H7 (cell line): Measurements from ENCODE around the gene MOCOS. TPM values are rescaled to one million over a fixed set of nuclear protein-coding genes. Genes with fewer than 3 reads are reported as not detected.

Source experiments
- DNase-seq: peaks from one replicate; pipeline ENCODE4 v3.0.0; 2012
- H3K27me3 ChIP-seq: 2 replicates; pipeline ENCODE4 v1.6.0; 2011; ENCODE audit warnings: mild to moderate bottlenecking, low read length; ENCODE audit not compliant: control insufficient read depth, insufficient read depth
- H3K36me3 ChIP-seq: replicated peaks from 2 replicates; pipeline ENCODE4 v1.5.1; 2011; ENCODE audit warnings: low read length; ENCODE audit not compliant: control insufficient read depth, insufficient read depth
- H3K4me3 ChIP-seq: 2 replicates; pipeline ENCODE4 v1.5.1; 2011; ENCODE audit warnings: low read depth, mild to moderate bottlenecking, control low read depth, low read length, moderate library complexity; ENCODE audit not compliant: insufficient read depth
- total RNA-seq: library from RNA; depleted of rRNA; stranded (reverse); fragments of >200 nt; shearing (Covaris generic); gene quantifications from 2 replicates; pipeline ENCODE4 v1.2.3, GENCODE V29; 2014; rRNA removed

Gene MOCOS, protein sequence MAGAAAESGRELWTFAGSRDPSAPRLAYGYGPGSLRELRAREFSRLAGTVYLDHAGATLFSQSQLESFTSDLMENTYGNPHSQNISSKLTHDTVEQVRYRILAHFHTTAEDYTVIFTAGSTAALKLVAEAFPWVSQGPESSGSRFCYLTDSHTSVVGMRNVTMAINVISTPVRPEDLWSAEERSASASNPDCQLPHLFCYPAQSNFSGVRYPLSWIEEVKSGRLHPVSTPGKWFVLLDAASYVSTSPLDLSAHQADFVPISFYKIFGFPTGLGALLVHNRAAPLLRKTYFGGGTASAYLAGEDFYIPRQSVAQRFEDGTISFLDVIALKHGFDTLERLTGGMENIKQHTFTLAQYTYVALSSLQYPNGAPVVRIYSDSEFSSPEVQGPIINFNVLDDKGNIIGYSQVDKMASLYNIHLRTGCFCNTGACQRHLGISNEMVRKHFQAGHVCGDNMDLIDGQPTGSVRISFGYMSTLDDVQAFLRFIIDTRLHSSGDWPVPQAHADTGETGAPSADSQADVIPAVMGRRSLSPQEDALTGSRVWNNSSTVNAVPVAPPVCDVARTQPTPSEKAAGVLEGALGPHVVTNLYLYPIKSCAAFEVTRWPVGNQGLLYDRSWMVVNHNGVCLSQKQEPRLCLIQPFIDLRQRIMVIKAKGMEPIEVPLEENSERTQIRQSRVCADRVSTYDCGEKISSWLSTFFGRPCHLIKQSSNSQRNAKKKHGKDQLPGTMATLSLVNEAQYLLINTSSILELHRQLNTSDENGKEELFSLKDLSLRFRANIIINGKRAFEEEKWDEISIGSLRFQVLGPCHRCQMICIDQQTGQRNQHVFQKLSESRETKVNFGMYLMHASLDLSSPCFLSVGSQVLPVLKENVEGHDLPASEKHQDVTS
- 1.7 and 2.4 TPM in 2 replicates for total RNA-seq

DNA sequence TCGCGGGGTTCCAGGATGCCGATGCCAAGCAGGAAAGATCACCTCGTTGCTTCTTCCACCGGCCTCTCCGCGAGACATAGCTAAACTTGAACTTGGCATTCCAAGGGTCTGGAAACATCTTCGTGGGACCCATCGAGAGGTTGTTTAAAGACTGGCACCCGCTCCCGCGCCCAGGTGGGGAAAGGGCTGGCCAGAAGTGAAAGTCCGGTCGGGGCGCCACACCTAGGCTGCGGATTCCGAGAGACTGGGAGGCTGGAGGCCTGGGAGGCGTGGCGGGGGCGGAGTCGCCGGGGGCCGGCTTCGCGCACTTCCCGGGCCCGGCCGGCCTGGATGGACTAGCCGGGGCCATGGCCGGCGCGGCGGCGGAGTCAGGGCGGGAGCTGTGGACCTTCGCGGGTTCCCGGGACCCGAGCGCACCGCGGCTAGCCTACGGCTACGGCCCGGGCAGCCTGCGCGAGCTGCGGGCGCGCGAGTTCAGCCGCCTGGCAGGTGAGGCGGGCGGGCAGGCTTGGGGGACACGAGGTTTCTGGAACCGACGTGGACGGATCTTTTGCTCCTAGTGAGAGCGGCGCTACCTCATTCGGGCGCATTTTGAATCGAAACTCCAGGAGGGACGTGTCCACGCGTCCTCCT is at the start of gene MOCOS:
MOCOS (plus strand) TSS at position 305 of the 633 bp plus-strand sequence; CDS start at position 348, 43 bp downstream.
- DNase-seq: peak; percentile 97
- peaks cover 38% of the 10 kb centered on the region for H3K27me3 ChIP-seq
- no peaks in the 10 kb centered on the region for H3K36me3 ChIP-seq
- H3K4me3 ChIP-seq: peak within 1 kb of the TSS; percentile 73

DNA sequence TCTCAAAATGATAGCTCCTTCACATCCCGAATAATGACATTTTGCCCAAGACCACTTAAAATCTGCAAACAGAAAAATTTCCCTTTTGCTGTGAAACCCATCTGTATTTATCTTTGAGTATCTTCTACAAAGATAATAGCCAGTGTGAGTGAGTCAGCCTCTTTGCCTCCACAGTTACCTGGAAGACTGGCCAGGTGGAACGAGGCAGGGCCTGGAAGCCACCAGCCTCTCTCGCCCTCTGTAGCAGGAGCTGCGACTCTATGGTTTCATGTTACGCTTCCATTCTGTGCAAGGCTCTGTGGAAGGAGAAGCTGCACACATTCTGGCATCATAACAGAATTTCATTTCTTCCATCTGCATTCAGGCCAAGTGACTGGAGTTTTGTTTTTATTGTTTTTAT is 48.1 kb upstream of the MOCOS start:
- Histone ChIP-seq H3K36me3 (peaks cover 29% of the 10 kb centered on the region), H3K27me3 (no peaks in the 10 kb centered on the region), H3K4me3 (no peak overlapping the region)
- no peak for DNase-seq

DNA sequence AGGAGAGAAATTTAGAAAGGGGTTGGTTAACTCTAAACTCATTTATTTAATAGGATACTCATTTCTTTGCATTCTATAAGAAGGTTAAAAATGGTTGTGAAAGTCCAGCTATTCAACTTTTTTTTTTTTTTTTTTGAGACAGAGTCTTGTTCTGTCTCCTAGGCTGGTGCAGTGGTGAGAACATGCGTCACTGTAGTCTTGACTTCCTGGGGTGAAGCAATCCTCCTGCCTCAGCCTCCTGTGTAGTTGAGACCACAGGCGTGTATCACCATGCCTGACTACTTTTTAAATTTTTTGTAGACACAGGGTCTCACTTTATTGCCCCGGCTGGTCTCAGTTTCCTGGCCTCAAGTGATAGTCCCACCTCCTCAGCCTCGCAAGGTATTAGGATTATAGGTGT is 45.7 kb upstream of the MOCOS start:
- Histone ChIP-seq H3K36me3 (peaks cover 40% of the 10 kb centered on the region), H3K4me3 (no peak overlapping the region), H3K27me3 (no peaks in the 10 kb centered on the region)
- no peak for DNase-seq

DNA sequence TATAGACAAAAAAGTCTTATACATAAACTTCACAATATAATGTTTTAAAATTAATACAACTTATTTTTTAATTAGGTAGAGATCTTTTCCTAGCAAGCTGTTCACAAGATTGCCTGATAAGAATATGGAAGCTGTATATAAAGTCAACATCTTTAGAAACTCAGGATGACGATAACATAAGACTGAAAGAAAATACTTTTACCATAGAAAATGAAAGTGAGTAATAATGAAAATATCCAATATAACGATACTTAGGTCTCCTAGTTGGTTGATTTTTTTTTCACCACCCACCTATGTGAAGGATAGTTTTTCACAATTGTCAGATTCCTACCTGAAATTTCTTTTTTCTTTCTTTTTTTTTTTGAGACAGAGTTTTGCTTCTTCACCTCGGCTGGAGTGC is 44.5 kb upstream of the MOCOS start:
- H3K27me3 ChIP-seq: no peaks in the 10 kb centered on the region
- no peak overlapping the region for H3K4me3 ChIP-seq
- no peak for DNase-seq
- H3K36me3 ChIP-seq: peaks cover 41% of the 10 kb centered on the region

DNA sequence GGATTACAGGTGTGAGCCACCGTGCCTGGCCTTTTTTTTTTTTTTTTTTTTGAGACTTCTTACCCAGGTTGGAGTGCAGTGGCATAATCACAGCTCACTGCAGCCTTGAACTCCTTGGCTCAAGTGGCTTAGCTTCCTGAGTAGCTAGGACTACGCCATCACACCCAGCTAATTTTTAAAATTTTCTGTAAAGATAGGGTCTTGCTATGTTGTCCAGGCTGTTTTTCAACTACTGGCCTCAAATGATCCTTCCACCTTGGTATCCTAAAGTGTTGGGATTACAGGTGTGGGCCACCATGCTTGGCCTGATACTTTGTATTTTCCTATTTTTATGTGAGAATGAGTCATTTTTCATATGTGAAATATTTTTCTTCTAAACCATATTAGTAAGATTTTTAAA is 43.9 kb upstream of the MOCOS start:
- DNase-seq: no peak
- peaks cover 40% of the 10 kb centered on the region for H3K36me3 ChIP-seq
- H3K4me3 ChIP-seq: no peak overlapping the region
- H3K27me3 ChIP-seq: no peaks in the 10 kb centered on the region

DNA sequence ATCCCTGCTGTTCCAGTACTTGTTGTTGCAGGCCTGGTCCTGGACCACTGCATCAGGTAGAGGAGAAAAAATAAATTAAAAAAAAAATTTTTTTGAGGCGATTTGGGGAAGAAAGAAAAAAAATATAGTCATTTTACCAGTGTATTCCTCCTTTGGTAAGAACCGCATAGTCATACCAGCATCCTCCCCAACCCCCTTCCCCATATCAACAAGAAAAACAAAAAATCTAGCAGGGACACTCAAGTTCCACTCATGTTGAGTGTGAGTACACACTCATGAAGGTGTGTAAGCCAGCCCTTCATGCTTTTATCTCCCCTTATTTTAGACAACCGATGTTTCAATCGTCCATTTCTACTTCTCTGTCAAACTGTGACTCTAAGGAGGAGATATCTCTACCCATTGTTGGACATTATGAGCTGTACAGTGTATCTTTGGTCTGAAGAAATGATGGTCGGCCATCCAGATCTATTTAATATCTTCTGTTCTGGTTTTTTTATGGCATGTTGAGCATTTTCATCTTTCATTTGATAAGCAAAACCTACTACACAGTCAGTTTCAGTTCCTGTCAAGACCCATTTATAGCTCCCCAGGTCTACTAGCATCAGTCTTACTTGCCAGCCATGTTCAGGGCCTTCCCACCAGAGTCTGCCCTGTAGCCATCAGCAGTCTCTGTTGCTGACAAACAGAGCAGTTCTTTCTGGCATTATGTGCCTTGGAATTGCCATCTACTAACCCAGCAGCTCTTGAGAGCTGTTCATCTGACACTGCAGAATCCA is 37.6 kb upstream of the MOCOS start:
- DNase-seq: no peak
- Histone ChIP-seq H3K36me3 (peaks cover 37% of the 10 kb centered on the region), H3K4me3 (no peak overlapping the region), H3K27me3 (no peaks in the 10 kb centered on the region)

DNA sequence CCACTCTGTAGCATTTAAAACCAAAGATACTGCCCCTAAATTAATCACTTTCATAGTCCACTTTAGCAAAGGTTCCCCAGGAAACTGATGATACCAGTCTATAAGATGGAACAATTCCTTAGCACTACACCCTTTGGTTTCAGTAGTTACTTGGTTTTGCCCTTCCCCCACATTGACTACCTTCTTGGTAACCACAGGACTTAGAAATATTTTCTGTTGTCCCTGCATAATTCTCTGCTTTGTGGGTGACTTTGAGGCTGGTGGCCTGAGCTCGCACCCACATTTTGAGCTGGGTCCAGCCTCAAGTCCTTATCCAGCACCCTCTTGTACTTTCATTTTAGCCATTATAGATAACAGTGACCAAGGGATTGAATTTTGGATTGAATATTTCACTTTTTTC is 34.5 kb upstream of the MOCOS start:
- no peaks in the 10 kb centered on the region for H3K27me3 ChIP-seq
- H3K4me3 ChIP-seq: no peak overlapping the region
- no peak for DNase-seq
- H3K36me3 ChIP-seq: peaks cover 41% of the 10 kb centered on the region

DNA sequence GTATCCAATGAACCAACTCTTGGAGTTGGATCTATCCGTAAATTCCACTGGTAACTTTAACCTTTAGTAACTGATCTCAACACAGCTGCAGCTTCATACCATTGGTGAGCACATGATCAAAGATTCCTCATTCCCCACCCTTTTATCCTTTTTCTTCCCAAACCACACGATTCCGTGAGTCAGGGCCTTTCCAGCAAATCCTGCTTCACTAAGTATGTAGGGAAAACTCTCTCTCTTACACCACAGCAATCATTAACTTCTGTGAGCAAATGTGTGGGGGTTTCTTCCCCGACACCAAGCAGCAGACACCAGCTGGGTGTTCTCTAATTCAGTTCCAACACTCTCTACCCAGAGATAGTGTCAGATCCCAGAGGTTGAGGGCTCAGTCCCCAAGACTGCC is 34.1 kb upstream of the MOCOS start:
- DNase-seq: no peak
- Histone ChIP-seq H3K27me3 (no peaks in the 10 kb centered on the region), H3K4me3 (no peak overlapping the region), H3K36me3 (peaks cover 41% of the 10 kb centered on the region)

DNA sequence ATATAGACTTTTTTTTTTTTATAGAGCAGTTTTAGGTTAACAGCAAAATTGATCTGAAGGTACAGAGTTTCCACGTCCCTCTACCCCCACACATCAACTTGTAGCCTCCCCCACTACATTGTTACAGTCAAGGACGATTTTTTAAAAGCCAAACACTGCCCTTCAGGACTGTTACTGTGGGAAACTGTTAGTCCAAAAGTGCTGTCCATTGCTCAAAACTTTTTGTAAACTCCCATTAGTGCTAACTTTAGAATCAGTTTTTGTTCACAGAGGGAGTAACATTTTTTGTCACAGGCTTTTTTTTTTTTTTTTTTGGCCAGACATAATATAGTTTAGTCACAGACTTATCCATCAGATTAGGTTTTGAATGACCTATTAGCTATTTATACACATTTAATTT is 33.5 kb upstream of the MOCOS start:
- Histone ChIP-seq H3K4me3 (no peak overlapping the region), H3K36me3 (peaks cover 42% of the 10 kb centered on the region), H3K27me3 (no peaks in the 10 kb centered on the region)
- DNase-seq: no peak

DNA sequence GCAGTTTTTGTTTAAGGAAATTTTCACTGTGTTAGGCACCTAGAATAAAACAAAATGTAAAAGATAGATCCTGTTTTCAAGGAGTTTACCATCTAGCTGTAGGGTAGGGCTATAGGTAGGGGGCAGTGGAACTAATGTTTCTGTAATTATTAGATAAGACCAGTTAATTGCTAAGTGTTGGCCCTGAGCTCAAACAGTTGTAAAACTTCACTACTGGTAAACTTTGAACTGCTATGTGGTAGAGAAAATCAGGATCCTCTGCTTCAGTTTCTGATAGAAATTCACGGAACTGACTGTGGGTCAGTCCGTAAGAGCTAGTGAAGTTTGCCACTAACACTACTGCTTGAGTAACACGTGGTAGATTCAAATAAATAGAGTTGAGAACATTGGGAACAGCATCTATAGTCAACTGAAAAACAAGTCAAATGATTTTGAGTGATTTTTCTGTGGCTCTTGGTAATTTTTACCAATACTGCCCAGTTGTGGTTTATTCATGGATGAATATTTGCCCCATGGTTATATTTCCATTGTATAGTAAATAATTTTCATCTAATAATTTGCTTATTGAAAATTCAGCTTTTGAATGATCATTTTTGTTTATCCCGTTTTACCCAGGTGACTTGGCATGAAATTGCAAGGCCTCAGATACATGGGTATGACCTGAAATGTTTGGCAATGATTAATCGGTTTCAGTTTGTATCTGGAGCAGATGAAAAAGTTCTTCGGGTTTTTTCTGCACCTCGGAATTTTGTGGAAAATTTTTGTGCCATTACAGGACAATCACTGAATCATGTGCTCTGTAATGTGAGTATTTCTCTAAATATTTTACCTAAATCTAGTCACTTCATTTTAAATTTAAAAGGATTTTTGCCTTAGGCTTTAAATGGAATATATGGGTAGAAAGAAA is 31.2 kb upstream of the MOCOS start:
- Histone ChIP-seq H3K36me3 (peaks cover 40% of the 10 kb centered on the region), H3K27me3 (no peaks in the 10 kb centered on the region)

DNA sequence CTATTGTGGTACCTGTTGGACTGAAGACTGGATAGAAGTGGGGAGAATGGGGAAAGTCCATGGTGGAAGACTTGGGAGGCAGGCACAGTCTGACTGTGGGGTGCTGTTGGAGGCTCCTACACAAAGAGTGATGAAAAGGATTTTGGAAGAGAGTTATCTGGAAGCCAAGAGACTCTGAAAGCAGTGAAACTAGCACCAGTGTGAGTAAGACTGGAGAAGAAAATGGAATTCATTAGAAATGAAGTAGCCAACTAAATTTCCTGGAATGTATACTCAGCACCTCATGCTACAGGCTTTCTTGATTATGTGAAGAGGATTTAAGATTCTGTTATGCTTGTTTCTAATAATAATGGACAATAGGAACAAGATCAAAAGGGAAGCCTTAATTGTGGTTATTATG is 29.9 kb upstream of the MOCOS start:
- H3K36me3 ChIP-seq: peaks cover 38% of the 10 kb centered on the region

More for the DNA sequence above, 31.2 kb upstream of the MOCOS start:
- H3K4me3 ChIP-seq: no peak overlapping the region
- no peak for DNase-seq

DNA sequence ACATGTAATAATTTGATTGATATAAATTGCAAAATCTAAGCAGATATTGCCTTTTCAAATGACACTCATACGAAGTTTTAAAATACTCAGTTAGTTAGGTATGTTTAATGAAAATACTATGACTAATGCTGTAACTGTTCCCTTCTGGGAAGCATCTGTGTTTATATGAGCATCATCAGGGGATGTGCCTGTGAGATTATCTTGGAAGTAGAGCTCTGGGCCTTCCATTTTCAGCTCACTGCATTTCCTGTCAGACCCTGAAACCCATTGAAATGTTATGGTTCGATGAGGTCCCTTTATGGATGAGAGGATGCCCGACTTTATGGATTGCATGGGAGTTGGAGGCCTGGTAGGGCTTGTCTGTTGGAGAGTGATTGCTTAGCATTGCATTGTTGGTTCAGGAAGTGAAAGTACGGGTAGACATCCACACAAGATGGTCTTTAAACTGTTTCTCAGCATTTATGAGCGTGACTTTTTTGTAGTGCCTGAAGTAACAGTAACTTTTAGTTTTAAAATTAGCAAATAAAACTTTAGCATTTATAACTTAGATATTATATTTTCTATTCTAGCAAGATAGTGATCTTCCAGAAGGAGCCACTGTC is 28.9 kb upstream of the MOCOS start:
- no peak for DNase-seq
- no peaks in the 10 kb centered on the region for H3K27me3 ChIP-seq
- H3K4me3 ChIP-seq: no peak overlapping the region
- peaks cover 33% of the 10 kb centered on the region for H3K36me3 ChIP-seq

More for the DNA sequence above, 29.9 kb upstream of the MOCOS start:
- H3K27me3 ChIP-seq: no peaks in the 10 kb centered on the region
- no peak for DNase-seq
- no peak overlapping the region for H3K4me3 ChIP-seq

DNA sequence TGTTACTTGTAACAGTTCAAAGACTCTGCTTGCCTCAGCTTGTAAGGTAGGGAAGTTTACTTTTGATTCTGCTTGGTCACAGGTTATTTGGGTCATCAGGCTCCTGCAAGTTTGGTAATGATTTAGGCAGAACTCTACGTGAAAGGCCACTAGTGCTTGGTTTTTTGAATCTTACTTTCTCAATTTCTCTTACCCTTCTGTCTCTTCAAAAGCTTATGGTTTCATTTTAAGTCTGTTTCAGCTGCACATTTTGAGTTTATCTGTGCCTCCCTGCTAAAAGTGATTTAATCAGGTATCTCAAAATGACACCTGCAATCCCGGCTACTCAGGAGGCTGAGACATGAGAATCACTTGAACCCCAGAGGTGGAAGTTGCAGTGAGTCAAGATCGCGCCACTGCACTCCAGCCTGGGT is 26.3 kb upstream of the MOCOS start:
- Histone ChIP-seq H3K27me3 (no peaks in the 10 kb centered on the region), H3K4me3 (no peak overlapping the region), H3K36me3 (peaks cover 29% of the 10 kb centered on the region)
- DNase-seq: no peak
